HG03280 (cell line): ENCODE measurements around the gene GTF2IRD1.
"Not testable (repeated sequence)": the region's sequence is repeated elsewhere in the genome, so short reads cannot be mapped to it uniquely, and the experiment has no call there.

ENCODE experiments used
- ATAC-seq: cut with Tn5 transposase; IDR thresholded peaks from one replicate; pipeline ENCODE4 v1.9.1; 2021; ENCODE audit warnings: mild to moderate bottlenecking, moderate library complexity; ENCODE audit not compliant: unreplicated experiment

Gene GTF2IRD1

DNA sequence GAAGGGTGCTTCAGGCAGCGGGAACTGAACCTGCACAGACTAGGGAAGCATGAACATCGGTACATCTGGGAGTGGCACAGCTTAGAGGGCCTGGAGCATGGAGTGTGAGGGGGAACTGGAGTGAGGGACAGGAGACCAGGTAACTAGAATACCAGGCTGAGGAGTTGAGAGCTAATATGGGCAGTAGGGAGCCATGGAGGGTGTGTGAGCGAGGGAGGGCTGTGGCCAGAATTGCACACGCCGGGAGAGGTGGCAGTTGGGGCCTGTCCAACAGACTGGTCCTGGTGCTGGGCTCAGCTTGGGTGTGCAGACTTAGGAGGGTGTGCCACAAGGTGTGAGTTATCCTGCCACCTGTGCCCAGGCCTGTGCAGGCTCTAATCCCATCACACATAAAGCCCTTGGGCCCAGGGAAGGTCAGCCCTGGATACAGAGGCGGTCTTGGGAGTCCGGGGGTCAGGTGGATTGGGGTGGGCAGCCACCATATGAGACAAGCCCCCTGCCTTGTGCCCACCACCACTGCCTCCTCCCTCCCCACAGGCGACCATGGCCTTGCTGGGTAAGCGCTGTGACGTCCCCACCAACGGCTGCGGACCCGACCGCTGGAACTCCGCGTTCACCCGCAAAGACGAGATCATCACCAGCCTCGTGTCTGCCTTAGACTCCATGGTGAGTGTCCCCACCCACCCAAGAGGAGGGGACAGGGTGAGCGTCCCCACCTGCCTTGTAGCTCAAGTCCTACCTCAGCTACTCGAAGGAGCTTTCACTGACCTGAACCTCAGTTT is 54.0 kb downstream of the GTF2IRD1 start:
- no peak for ATAC-seq

DNA sequence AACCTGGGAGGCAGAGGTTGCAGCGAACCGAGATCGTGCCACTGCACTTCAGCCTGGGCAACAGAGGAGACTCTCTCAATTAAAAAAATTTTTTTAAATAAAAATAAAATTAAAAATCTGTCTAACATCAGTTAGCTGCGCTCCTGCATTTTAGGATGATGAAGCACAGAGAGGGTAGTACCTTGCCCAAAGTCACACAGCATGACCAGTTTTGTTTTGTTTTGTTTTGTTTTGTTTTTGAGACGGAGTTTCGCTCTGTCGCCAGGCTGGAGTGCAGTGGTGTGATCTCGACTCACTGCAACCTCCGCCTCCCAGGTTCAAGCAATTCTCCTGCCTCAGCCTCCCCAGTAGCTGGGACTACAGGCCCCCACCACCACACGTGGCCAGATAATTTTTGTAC is 55.7 kb downstream of the GTF2IRD1 start:
- not testable (repeated sequence) for ATAC-seq

DNA sequence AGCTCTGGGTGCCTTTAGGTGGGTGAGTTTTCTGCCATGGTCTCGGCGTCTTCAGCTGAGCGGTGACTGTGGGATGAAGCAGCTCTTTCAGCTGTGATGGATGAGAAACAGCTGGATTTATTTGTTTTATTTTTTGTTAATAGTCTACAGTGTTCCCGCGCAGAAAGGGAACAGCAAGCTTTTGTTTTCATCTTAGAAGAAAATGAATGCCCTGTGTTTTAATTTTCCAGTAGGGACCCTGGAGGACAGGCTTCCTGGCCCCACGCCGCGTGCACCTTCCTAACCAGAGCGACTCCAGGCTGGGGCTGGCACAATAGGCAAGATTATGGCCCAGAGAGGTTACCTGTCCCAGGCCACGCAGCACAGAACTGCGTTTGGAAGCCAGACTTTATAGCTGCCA is 57.6 kb downstream of the GTF2IRD1 start:
- ATAC-seq: no peak

DNA sequence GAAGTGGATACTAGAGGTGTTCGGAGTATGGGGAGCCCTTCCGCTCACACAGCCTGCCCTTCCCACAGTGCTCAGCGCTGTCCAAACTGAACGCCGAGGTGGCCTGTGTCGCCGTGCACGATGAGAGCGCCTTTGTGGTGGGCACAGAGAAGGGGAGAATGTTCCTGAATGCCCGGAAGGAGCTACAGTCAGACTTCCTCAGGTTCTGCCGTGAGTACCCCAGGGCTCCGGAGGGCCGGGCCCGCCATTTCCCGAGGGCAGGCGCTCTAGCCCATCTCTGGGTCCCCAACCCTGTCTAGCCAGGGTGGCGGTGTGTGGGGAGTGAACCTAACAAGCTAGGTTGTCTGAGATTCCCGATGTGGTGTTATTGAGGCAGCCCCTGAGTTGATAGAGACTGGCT is 59.1 kb downstream of the GTF2IRD1 start:
- no peak for ATAC-seq

DNA sequence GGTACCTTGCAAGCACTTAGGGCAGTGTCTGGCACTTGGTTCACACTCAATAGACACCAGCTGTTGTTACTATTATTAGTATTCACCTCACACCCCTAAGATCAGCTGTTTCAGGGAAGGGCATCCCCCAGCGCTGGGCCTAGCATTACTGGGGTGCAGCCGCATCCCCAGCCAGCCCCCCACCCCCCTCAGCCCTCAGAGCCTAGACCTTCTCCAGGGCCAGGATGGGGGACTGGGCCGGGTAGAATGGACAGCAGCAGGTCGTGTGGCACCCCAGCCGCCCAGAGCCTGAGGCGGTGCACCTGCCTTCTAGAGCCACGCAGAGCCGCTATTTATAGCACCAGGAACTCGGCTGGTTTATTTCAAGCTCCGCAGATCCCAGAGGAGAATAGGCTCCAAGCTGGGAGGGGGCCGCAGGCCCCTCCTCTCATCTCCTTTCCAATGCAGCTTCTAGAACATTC is 60.5 kb downstream of the GTF2IRD1 start:
- ATAC-seq: no peak

DNA sequence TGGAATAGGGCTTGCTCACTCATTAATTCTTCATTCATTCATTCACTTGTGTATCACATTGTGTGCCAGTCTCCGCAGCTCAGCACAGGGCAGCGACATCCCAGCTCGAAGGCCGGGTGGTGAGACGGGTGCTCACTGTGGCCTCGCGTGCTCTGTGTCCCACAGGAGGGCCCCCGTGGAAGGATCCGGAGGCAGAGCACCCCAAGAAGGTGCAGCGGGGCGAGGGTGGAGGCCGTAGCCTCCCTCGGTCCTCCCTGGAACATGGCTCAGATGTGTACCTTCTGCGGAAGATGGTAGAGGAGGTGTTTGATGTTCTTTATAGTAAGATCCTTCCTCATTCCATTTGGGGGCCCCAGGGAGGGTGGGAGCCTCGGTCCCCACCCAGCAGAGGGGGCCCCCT is 61.6 kb downstream of the GTF2IRD1 start:
- no peak for ATAC-seq

DNA sequence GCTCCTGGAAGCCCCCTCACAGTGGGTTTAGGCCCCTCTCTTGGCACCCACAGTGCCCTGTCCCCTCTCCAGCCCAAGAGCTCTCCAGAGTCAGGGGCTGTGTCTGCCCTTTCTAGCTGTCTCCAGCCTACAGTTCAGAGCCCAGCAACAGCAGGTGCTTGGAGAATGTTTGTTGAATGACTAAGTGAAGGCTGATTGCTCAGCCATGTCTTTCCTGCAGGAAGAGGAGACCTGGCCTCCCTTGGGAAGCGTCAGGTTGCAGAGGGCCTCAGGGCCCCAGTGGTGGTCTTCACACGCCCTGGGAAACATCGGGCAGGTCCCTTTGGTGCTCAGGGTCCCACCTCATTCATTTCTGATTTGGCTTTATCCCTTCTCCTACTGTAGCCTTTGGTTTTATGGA is 62.5 kb downstream of the GTF2IRD1 start:
- ATAC-seq: no peak

DNA sequence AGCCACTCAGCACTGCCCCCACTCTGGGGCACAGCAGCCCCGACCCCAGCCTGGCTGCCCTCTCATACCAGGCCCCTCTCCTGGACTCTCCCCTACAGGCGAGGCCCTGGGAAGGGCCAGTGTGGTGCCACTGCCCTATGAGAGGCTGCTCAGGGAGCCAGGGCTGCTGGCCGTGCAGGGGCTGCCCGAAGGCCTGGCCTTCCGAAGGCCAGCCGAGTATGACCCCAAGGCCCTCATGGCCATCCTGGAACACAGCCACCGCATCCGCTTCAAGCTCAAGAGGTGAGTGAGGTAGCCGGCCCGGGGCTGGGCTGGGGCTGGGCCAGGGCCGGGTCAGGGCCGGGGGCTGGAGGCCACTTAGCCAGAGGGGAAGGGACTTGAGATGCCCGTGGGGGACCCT is 64.3 kb downstream of the GTF2IRD1 start:
- no peak for ATAC-seq

DNA sequence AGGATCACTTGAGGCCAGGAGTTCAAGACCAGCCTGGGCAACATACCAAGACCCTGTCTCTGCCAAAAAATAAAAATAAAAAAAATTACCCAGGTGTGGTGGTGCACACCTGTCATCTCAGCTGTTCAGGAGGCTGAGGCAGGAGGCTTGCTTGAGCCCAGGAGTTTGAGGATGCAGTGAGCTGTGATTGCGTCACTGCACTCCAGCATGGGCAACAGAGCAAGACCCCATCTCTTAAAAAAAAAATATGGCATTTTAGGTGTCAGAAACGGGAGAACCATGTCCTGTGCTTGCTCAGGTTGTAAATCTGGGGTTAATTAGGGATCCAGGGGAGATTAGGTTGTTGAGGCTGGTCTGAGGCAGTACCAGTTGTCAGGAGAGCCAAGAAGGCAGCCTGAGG is 64.9 kb downstream of the GTF2IRD1 start:
- no peak for ATAC-seq

DNA sequence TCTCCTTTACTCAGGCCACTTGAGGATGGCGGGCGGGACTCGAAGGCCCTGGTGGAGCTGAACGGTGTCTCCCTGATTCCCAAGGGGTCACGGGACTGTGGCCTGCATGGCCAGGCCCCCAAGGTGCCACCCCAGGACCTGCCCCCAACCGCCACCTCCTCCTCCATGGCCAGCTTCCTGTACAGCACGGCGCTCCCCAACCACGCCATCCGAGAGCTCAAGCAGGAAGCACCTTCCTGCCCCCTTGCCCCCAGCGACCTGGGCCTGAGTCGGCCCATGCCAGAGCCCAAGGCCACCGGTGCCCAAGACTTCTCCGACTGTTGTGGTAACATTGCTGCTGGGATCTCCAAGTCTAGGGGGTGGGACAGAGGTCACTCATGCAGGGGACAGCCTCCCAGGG is 65.7 kb downstream of the GTF2IRD1 start:
- no peak for ATAC-seq

DNA sequence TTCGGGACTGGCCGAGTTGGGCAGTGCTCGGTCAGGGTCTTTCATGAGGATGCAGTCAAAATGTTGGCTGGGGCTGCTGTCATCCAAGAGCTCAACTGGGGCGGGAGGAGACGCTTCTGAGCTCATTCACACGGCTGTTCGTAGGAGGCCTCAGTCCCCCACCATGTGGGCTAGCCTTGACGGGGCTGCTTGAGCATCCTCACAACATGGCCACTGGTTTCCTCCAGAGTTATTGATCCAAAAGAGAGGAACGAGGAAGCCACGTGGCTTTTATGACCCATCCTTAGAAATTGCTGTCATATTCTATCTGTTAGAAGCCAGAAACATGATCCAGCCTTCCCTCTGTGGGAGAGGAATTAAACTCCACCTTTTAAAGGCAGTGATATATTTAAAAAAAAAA is 68.1 kb downstream of the GTF2IRD1 start:
- no peak for ATAC-seq

DNA sequence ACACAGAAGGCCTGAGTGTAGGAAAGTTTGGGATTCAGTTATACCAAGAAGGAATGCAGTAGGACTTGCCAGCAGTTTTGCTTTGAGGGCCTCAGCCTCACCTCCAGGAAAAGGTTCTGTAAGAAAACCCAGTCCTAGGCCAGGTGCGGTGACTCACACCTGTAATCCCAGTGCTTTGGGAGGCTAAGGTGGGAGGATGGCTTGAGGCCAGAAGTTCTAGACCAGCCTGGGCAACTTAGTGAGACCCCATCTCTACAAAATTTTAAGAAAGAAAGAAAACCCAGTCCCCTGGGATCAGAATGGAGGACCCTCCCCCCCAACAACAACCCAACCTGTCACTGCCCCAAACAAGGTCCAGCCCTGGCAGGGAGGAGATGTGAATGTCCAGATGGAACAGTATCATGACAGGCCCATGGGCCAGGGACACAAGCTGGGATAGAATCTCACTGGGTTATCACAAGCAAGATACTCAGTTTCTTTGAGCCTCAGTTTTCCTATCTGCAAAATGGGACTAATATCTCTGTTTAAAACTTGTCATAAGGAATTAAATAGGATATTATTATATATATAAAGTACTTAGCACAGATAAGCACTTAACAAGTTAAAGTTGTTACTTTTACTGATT is 68.7 kb downstream of the GTF2IRD1 start:
- ATAC-seq: no peak

DNA sequence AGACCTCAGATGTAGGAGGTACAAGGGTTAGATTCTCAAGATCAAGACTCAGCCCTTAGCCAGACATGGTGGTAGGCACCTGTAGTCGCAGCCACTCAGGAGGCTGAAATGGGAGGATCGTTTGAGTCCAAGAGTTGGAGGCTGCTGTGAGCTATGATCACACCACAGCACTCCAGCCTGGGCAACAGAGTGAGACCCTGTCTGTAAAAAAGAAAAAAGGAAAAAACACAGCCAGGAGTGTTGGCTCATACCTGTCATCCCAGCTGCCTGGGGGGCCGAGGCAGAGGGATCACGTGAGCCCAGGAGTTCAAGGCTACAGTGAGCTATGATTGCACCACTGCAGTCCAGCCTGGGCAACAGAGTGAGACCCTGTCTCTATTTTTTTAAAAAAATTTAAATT is 69.3 kb downstream of the GTF2IRD1 start:
- no peak for ATAC-seq

DNA sequence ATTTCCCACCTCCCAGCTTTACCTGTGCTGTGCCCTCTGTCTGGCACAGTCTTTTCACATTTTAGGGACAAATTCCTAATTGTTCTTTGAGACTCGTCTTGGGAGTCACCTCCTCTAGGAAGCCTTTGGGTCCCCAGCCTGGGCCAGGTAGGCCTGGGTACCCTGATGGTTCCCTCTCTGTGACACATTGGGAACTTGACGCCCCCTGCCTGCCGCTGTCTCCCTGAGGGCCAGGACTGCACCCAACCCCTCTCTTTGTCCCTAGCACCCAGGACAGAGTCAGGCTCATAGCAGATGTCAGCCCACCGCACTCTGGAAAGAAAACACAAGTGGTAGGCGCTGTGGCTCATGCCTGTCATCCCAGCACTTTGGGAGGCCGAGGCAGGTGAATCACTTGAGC is 71.4 kb downstream of the GTF2IRD1 start:
- ATAC-seq: no peak

DNA sequence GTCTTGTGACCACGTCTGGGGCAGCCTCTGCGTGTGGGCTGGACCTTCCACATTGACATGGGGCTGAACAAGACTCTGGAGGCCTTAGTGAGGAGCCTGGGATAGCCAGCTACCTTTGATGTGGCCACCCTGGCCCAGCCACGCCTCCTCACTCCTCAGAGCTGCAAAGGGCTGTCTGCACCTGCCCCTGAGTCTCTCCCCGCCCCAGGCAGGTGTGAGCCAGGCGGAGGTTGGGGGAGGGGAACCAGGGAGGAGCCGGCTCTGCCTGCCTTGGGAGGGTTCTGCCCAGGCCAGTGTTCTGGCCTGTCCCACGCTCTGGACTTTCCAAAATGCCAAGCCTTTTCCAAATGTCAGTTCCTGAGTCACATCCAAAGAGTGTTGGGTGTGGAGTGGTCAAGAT is 72.2 kb downstream of the GTF2IRD1 start:
- ATAC-seq: no peak

DNA sequence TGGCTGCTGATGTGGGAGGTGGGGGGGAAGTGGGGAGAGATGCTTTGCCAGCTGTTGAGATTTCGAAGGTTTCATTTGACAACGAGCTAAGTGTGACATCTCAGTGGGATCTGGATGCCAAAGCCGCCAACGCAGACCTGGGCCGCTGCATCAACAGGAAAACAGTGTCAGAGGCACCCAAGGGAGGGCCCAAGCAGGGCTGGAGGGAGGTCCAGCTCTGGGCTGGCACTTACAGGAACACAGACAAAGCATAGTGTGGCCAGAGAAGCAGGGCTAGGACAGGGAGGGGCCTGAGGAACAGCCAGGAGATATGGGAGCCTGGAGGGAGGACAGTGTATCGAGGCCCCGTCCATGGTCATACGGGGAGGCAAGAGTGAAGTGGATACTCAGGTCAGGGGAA is 73.1 kb downstream of the GTF2IRD1 start:
- ATAC-seq: no peak

DNA sequence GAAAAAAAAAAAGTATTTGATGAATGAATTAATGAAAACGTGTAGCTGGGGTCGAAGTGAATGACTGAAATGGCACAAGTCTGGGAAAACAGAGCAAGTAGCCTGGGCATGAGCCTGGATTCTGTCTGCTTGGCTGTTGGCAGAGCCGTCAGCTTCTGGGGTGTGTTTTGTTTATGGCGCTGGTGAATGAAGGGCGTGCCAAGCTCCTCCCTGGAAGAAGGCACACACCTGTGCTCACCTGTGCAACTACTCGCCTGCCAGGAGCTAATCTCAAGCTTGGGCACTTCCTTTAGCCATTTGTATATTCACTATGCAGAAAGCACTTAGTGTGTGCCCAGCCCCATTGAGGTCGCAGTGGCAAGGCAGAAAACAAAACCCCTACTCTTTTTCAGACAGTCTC is 74.1 kb downstream of the GTF2IRD1 start:
- no peak for ATAC-seq

DNA sequence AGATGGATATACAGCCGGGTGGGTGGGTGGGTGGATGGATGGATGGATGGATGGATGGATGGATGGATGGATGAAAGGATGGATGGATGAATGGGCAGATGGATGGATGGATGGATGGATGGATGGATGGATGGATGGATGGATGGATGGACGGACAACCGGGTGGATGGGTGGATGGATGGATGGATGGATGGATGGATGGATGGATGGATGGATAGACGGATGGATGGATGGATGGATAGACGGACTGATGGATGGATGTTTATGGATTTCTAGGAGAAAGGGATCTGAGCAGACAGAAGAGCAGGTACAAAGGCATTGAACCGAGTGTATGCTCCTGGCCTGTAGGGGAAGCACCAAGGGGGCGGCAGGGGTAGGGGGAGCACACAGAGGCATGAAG is 75.1 kb downstream of the GTF2IRD1 start:
- ATAC-seq: not testable (repeated sequence)

DNA sequence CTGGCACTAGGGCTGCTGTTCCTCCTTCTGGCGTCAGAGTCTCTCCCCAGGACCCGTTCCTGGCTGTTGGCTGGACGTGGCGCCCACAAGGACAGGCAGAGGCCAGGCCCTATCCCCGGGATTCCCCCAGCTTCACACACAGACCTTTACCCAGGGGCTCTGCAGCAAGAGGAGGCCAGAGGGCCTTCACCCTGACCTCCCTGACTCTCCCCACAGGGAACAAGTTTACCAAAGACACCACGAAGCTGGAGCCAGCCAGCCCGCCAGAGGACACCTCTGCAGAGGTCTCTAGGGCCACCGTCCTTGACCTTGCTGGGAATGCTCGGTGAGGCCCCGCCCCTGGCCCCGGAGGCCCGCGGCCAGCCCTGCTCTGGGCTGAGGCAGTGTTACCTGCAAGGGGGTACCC is 82.2 kb downstream of the GTF2IRD1 start:
- no peak for ATAC-seq

DNA sequence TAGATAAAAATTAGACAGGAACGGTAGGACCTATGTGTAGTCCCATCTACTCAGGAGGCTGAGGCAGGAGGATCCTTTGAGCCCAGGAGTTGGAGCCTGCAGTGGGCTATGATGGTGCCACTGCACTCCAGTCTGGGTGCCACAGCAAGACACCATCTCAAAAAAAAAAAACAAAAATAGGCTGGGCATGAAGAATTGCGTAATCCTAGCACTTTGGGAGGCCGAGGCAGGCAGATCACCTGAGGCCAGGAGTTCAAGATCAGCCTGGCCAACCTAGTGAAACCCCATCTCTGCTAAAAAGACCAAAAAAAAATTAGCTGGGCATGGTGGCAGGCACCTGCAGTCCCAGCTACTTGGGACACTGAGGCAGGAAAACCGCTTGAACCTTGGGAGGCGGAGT is 88.2 kb downstream of the GTF2IRD1 start:
- ATAC-seq: not testable (repeated sequence)

DNA sequence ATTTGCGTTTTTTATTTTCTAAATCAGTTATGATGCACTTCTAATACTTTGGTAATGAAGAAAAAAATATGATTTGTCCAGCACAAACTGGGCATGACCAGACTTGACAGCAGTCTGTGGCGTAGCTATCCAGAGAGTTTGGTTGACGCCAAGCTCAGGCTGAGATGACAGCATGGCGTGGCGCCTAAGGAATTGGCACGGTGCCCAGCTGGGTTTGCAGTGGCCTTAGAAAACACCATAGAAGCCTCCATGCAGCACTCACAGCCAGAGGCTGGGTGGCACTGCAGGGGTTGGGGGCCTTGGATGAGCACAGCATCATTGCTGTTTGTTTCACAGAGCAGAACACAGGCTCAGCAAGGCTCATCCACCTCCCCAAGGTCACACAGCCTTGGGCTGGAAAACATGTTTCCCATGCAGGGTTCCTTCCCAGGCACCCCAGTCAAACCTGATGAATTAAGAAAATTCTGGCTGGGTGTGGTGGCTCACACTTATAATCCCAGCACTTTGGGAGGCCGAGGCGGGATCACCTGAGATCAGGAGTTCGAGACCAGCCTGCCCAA is 88.9 kb downstream of the GTF2IRD1 start:
- ATAC-seq: no peak

DNA sequence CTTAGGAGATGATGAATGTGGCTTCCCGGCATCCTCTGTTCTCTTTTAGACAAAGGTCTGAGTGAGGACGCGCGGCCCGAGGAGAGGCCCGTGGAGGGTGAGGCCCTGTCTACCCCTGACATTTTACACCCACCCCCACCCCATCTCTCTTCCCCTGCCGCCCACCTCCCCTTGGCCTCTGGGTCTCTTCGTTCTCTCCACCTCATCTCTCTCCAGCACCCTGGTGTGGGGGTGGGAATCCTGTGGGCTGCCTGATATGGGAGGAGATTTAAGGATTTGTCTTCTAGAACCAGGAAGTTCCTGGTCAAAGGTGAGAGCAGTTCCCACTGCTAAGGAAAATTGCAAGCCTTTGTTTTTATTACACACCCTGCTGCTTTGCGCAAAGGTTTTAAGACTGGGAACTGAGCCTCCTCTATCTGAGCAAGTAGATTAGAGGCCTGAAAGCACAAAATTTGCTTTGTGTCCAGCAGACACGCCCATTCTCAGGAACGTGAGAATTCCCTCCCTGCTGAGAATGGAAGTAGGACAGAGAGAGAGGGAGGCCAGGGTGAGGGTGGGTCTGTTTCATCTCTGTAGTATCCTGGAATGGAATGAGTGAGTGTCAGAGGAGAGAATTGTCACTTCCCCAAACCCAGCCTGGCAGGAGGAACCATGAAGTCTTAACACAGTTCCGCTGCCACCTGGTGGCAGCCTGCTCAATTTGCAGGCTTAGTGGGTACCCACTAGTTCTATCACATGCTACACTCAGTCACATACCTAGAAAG is 91.2 kb downstream of the GTF2IRD1 start:
- no peak for ATAC-seq
